ENCODE results near the gene ANXA3. TPM values are rescaled to one million over a fixed set of nuclear protein-coding genes. Genes with fewer than 3 reads are reported as not detected.

Gene ANXA3
- total RNA-seq, 1 experiment from 2014 or later, result 12.0 TPM

- no peaks in the 10 kb centered on the region for H3K9me3 Mint-ChIP-seq
- no peak for DNase-seq (ENCODE audit: low spot score)
- CTCF ChIA-PET, result no interaction called here
Observed at GRCh38 chr4:78616046-78616498, 64.5 kb downstream of the ANXA3 start.

GRCh38 chr4:78618436-78618835 is 66.9 kb downstream of the ANXA3 start:
- H3K4me1 Mint-ChIP-seq, result no peaks in the 10 kb centered on the region; the same call in 1 of the 2 replicates
- no peak overlapping the region for H3K4me3 Mint-ChIP-seq
- ChIA-PET CTCF (no interaction called here), POLR2A (no interaction called here)
- no peaks in the 10 kb centered on the region for H3K27me3 Mint-ChIP-seq (ENCODE audit: low read depth)
- no peaks in the 10 kb centered on the region for H3K36me3 Mint-ChIP-seq
- TF ChIP-seq ZNF317 (CRISPR knock-in tag; IDR thresholded peaks at IDR 0.05; ENCODE audit: borderline replicate concordance, low read depth), result no peak
- H3K27ac Mint-ChIP-seq, result no peak overlapping the region
- no peak for ATAC-seq
- no peak for DNase-seq (ENCODE audit: low spot score)
- H3K9me3 Mint-ChIP-seq, result no peaks in the 10 kb centered on the region

More at GRCh38 chr4:78616046-78616498, 64.5 kb downstream of the ANXA3 start:
- H3K4me3 Mint-ChIP-seq, result no peak overlapping the region
- no peaks in the 10 kb centered on the region for H3K4me1 Mint-ChIP-seq
- POLR2A ChIA-PET, result no interaction called here
- ATAC-seq, result no peak
- TF ChIP-seq ERG (CRISPR knock-in tag; IDR thresholded peaks at IDR 0.05) (no peak), IRF1 (CRISPR knock-in tag; IDR thresholded peaks at IDR 0.05) (no peak)
- no peak overlapping the region for H3K27ac Mint-ChIP-seq
- no peaks in the 10 kb centered on the region for H3K36me3 Mint-ChIP-seq
- H3K27me3 Mint-ChIP-seq (ENCODE audit: low read depth), result no peaks in the 10 kb centered on the region

GRCh38 chr4:78621395-78621794 is 69.8 kb downstream of the ANXA3 start:
- TF ChIP-seq TEAD4 (CRISPR knock-in tag; IDR thresholded peaks at IDR 0.05), result no peak
- TF ChIP-seq OVOL2 (CRISPR knock-in tag; IDR thresholded peaks at IDR 0.05; ENCODE audit: borderline replicate concordance), result no peak
- TF ChIP-seq TEAD1 (CRISPR knock-in tag; IDR thresholded peaks at IDR 0.05), result no peak
- no peak for TF ChIP-seq JUN (CRISPR knock-in tag; IDR thresholded peaks at IDR 0.05)
- no peak for TF ChIP-seq ZNF671 (CRISPR knock-in tag; IDR thresholded peaks at IDR 0.05)
- TF ChIP-seq GTF2I (CRISPR knock-in tag; conservative IDR thresholded peaks at IDR 0.05), result no peak
- no peak for TF ChIP-seq ZNF219 (CRISPR knock-in tag; IDR thresholded peaks at IDR 0.05; ENCODE audit: borderline replicate concordance)
- no peak for TF ChIP-seq PRDM15 (CRISPR knock-in tag; IDR thresholded peaks at IDR 0.05)
- TF ChIP-seq ZBTB21 (CRISPR knock-in tag; IDR thresholded peaks at IDR 0.05; ENCODE audit: borderline replicate concordance), result no peak
- no peak for TF ChIP-seq TP53 (CRISPR knock-in tag; IDR thresholded peaks at IDR 0.05)
- TF ChIP-seq CREM (CRISPR knock-in tag; IDR thresholded peaks at IDR 0.05), result no peak
- TF ChIP-seq IRF2 (CRISPR knock-in tag; IDR thresholded peaks at IDR 0.05; ENCODE audit: borderline replicate concordance, low read depth), result no peak
- no peak for TF ChIP-seq ZNF317 (CRISPR knock-in tag; IDR thresholded peaks at IDR 0.05; ENCODE audit: borderline replicate concordance, low read depth)
- TF ChIP-seq FOXJ3 (CRISPR knock-in tag; IDR thresholded peaks at IDR 0.05; ENCODE audit: borderline replicate concordance), result no peak
- TF ChIP-seq SOX15 (CRISPR knock-in tag; IDR thresholded peaks at IDR 0.05), result no peak
- TF ChIP-seq ELF4 (CRISPR knock-in tag; IDR thresholded peaks at IDR 0.05; ENCODE audit: low read depth), result no peak
- Mint-ChIP-seq H3K4me1 (peaks cover 3% of the 10 kb centered on the region), H3K4me3 (no peak overlapping the region), H3K27me3 (ENCODE audit: low read depth) (no peaks in the 10 kb centered on the region), H3K9me3 (no peaks in the 10 kb centered on the region), H3K36me3 (no peaks in the 10 kb centered on the region), H3K27ac (no peak overlapping the region)
- CTCF ChIA-PET, result no interaction called here
- ATAC-seq, result no peak
- no peak for DNase-seq (ENCODE audit: low spot score)
- POLR2A ChIA-PET, result interaction anchor here (0.5 kb wide), 1 partner anchor 28 kb away, joined by 4 read pairs; no protein-coding TSS in a partner anchor
